Smooth muscle cell of the brain vasculature (primary cell): ENCODE measurements around the gene TMPRSS11A.

Source experiments
- DNase-seq: peaks from one replicate; pipeline ENCODE4 v3.0.0-alpha.2; 2012; ENCODE audit warnings: low read depth, low spot score

The TMPRSS11A gene

GRCh38 chr4:67871867-67872266 is 91.4 kb downstream of the TMPRSS11A start:
- DNase-seq, result no peak

GRCh38 chr4:67869580-67870190 is 93.6 kb downstream of the TMPRSS11A start:
- no peak for DNase-seq

GRCh38 chr4:67861513-67861912 is 101.8 kb downstream of the TMPRSS11A start:
- no peak for DNase-seq
